Ovary (tissue), 9 donors: ENCODE data around the gene CDK8. TPM values are rescaled to one million over a fixed set of nuclear protein-coding genes. Genes with fewer than 3 reads are reported as not detected.

Experiments used
- DNase-seq, 5 donors: peaks; one replicate each; pipeline ENCODE4 v3.0.0-alpha.2; 2019 to 2020
- H3K27ac ChIP-seq, 2 donors: fragments of 200-600 bp; one replicate each; pipeline versions ENCODE4 v1.5.1 to v1.8.0; 2019 to 2022
- H3K27me3 ChIP-seq: fragments of 200-600 bp; one replicate; pipeline ENCODE4 v1.8.0; 2022
- H3K36me3 ChIP-seq: fragments of 200-600 bp; sonication (generic); one replicate; pipeline ENCODE4 v1.5.1; 2019
- H3K4me1 ChIP-seq: one replicate; pipeline ENCODE4 v1.8.1; 2013; ENCODE audit warnings: mild to moderate bottlenecking, moderate library complexity; ENCODE audit not compliant: insufficient read depth
- H3K4me3 ChIP-seq: fragments of 200-600 bp; sonication (generic); one replicate; pipeline ENCODE4 v1.5.1; 2017
- H3K9me3 ChIP-seq, 2 donors: fragments of 200-600 bp in 1 of 2; sonication (generic) in 1 of 2; one replicate each; pipeline versions ENCODE4 v1.5.1 to v1.8.1; 2013 to 2019; ENCODE audit warnings: mild to moderate bottlenecking in 1 of 2, moderate library complexity in 1 of 2
- EP300 ChIP-seq: sonication (generic); formaldehyde crosslinking; IDR thresholded peaks from one replicate; pipeline ENCODE4 v1.6.1; 2017; ENCODE audit warnings: antibody characterized with exemption
- POLR2A ChIP-seq: fragments of 450-650 bp; IDR thresholded peaks from one replicate; pipeline ENCODE4 v1.6.1; 2017; ENCODE audit warnings: antibody characterized with exemption, mild to moderate bottlenecking, moderate library complexity
- WGBS, 3 donors: extraction: QIAGEN DNeasy Blood & Tissue Kit in 1 of 3; methylation state at CpG; one replicate each; pipeline versions ENCODE4 v1.1.5 to v1.1.7; 2013 to 2017; 5-methylcytosine and 5-hydroxymethylcytosine counted together
- intact Hi-C, 4 donors: fragments of 100-400 bp; cut with DNase I; formaldehyde crosslinking; loops; one replicate each; pipeline versions ENCODE4 v1.11.0 to v1.15.1; 2022 to 2023
- polyA plus RNA-seq, 2 donors: library from polyadenylated mRNA; stranded (reverse); fragments of 200-250 nt in 1 of 2; fragments of 350-450 nt in 1 of 2; fragmentation: Illumina TruSeq in 1 of 2; extraction: RNeasy Lipid Tissue Mini Kit (QIAGEN cat#74804) in 1 of 2; gene quantifications; one replicate each; pipeline ENCODE4 v1.2.3, GENCODE V29; 2013 to 2014
- total RNA-seq, 7 donors: library from RNA; depleted of rRNA in 2 of 7; stranded (reverse); fragments of >200 nt in 2 of 7; fragmentation: NEBNext Ultra II Directional in 3 of 7; extraction: Animal tissue kit (Norgen Biotek cat#: 25700) in 3 of 7; gene quantifications; one replicate each; pipeline versions ENCODE4 v1.1.0 to v1.2.4, GENCODE V29; 2016 to 2023
- TF ChIP-seq, protein P1 (sequence below), 3 donors: fragments of 450-650 bp in 2 of 3; fragments of 200-600 bp in 1 of 3; IDR thresholded peaks; one replicate each; pipeline versions ENCODE4 v1.5.1 to v1.8.0; 2016 to 2022; ENCODE audit warnings: antibody characterized with exemption in 3 of 3, mild to moderate bottlenecking in 1 of 3
- donor health status: DM: no; HTN: no; CAD: no; lungs with moderate emphysema.
- donor health status: DM: no; HTN: no; CAD: no.
- donor health status: Bipolar disorder and iron deficiency.
- donor health status: DM: yes; HTN: yes; CAD: no.
- donor health status: DM: no; HTN: no; CAD: no.
- donor health status: DM: yes; HTN: yes; CAD: no.

Gene CDK8
- total and polyA plus RNA-seq, 9 donors: 5.2 to 11.6 (median 8.3) TPM

- peaks cover 2% of the 10 kb centered on the region for H3K4me1 ChIP-seq
- H3K27me3 ChIP-seq: no peaks in the 10 kb centered on the region
- no peaks in the 10 kb centered on the region for H3K36me3 ChIP-seq
- intact Hi-C loops: no loop called here
- no peak overlapping the region for H3K27ac ChIP-seq
- WGBS, 3 donors: 83 to 91% (median 86%) methylated on average over 6 of the region's 6 CpGs
- TF ChIP-seq, protein P1, sequence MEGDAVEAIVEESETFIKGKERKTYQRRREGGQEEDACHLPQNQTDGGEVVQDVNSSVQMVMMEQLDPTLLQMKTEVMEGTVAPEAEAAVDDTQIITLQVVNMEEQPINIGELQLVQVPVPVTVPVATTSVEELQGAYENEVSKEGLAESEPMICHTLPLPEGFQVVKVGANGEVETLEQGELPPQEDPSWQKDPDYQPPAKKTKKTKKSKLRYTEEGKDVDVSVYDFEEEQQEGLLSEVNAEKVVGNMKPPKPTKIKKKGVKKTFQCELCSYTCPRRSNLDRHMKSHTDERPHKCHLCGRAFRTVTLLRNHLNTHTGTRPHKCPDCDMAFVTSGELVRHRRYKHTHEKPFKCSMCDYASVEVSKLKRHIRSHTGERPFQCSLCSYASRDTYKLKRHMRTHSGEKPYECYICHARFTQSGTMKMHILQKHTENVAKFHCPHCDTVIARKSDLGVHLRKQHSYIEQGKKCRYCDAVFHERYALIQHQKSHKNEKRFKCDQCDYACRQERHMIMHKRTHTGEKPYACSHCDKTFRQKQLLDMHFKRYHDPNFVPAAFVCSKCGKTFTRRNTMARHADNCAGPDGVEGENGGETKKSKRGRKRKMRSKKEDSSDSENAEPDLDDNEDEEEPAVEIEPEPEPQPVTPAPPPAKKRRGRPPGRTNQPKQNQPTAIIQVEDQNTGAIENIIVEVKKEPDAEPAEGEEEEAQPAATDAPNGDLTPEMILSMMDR (IDR thresholded peaks at IDR 0.05): no peak
- TF ChIP-seq EP300 (no peak), POLR2A (no peak)
- no peak overlapping the region for H3K4me3 ChIP-seq
- no peak for DNase-seq
- no peaks in the 10 kb centered on the region for H3K9me3 ChIP-seq
Observed at GRCh38 chr13:26300140-26300539, 46.2 kb downstream of the CDK8 start.

DNA sequence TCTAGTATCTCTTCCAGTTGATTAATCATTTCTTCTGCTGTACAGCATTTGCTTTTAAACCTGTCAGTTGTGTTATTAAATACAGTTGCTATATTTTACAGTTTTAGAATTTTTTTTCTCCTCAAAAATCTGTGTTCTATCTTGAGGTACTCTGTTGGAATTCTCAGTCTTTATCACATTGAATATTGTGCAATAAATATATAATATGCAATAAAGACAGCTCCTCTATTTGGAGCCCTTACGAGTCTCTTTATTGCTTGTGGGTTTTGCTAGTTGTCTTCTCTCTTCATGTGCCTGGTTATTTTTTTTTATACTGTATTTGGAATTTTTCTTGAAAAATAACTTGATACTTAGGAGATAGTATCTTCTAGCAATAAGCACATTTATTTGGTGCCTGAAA, 51.7 kb downstream of the CDK8 start:
- Histone ChIP-seq H3K36me3 (no peaks in the 10 kb centered on the region), H3K9me3 (no peaks in the 10 kb centered on the region), H3K4me1 (no peaks in the 10 kb centered on the region), H3K27ac (no peak overlapping the region), H3K27me3 (no peaks in the 10 kb centered on the region), H3K4me3 (no peak overlapping the region)
- TF ChIP-seq, protein P1 (IDR thresholded peaks at IDR 0.05): no peak
- no peak for TF ChIP-seq POLR2A
- no peak for TF ChIP-seq EP300
- intact Hi-C loops: no loop called here
- DNase-seq: no peak
- 68 to 83% (median 82%) methylated on average over 1 of the region's 1 CpG for WGBS, 3 donors

GRCh38 chr13:26307701-26308100, 53.8 kb downstream of the CDK8 start:
- H3K27ac ChIP-seq: no peak overlapping the region
- no peaks in the 10 kb centered on the region for H3K27me3 ChIP-seq
- 94 to 98% (median 96%) methylated on average over 1 of the region's 1 CpG for WGBS, 3 donors
- intact Hi-C loops: no loop called here
- H3K4me1 ChIP-seq: no peaks in the 10 kb centered on the region
- H3K4me3 ChIP-seq: no peak overlapping the region
- DNase-seq: no peak
- no peak for TF ChIP-seq EP300
- TF ChIP-seq, protein P1 (IDR thresholded peaks at IDR 0.05): no peak
- no peak for TF ChIP-seq POLR2A
- H3K9me3 ChIP-seq: no peaks in the 10 kb centered on the region
- no peaks in the 10 kb centered on the region for H3K36me3 ChIP-seq

- Histone ChIP-seq H3K27me3 (no peaks in the 10 kb centered on the region), H3K36me3 (no peaks in the 10 kb centered on the region), H3K9me3 (no peaks in the 10 kb centered on the region), H3K4me1 (no peaks in the 10 kb centered on the region), H3K4me3 (no peak overlapping the region), H3K27ac (no peak overlapping the region)
- intact Hi-C loops: no loop called here
- no peak for TF ChIP-seq POLR2A
- no peak for TF ChIP-seq EP300
- TF ChIP-seq, protein P1 (IDR thresholded peaks at IDR 0.05): no peak
- DNase-seq: no peak
Observed at GRCh38 chr13:26308250-26308649, 54.3 kb downstream of the CDK8 start.

DNA sequence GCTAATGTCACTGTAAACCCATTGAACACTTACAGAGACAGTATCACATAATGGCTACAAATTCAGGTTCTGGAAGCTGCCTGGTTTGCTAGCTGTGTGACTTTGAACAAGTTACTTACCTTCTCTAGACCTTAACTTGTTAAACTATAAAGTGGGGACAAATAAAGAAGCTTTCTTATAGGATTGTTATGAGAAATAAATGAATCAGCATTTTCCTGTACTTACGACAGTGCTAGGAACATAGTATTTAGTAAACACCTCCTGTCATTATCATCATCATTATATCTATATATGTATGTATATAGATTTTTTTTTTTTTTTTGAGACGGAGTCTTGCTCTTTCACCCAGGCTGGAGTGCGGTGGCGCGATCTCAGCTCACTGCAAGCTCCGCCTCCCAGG, 54.9 kb downstream of the CDK8 start:
- DNase-seq: no peak

More for the DNA sequence above, 54.9 kb downstream of the CDK8 start:
- intact Hi-C loops: no loop called here
- Histone ChIP-seq H3K36me3 (no peaks in the 10 kb centered on the region), H3K27ac (no peak overlapping the region), H3K9me3 (no peaks in the 10 kb centered on the region), H3K4me3 (no peak overlapping the region), H3K27me3 (no peaks in the 10 kb centered on the region), H3K4me1 (no peaks in the 10 kb centered on the region)
- WGBS, 3 donors: 97 to 98% (median 98%) methylated on average over 6 of the region's 6 CpGs
- TF ChIP-seq EP300: no peak
